Fibroblast of the conjunctiva (primary cell): ENCODE results near the gene HAUS6.
"Not testable (repeated sequence)": the region's sequence is repeated elsewhere in the genome, so short reads cannot be mapped to it uniquely, and the experiment has no call there.

Source experiments
- DNase-seq: peaks from one replicate; pipeline ENCODE4 v3.0.0-alpha.2; 2010; ENCODE audit warnings: low read depth

Gene HAUS6, protein sequence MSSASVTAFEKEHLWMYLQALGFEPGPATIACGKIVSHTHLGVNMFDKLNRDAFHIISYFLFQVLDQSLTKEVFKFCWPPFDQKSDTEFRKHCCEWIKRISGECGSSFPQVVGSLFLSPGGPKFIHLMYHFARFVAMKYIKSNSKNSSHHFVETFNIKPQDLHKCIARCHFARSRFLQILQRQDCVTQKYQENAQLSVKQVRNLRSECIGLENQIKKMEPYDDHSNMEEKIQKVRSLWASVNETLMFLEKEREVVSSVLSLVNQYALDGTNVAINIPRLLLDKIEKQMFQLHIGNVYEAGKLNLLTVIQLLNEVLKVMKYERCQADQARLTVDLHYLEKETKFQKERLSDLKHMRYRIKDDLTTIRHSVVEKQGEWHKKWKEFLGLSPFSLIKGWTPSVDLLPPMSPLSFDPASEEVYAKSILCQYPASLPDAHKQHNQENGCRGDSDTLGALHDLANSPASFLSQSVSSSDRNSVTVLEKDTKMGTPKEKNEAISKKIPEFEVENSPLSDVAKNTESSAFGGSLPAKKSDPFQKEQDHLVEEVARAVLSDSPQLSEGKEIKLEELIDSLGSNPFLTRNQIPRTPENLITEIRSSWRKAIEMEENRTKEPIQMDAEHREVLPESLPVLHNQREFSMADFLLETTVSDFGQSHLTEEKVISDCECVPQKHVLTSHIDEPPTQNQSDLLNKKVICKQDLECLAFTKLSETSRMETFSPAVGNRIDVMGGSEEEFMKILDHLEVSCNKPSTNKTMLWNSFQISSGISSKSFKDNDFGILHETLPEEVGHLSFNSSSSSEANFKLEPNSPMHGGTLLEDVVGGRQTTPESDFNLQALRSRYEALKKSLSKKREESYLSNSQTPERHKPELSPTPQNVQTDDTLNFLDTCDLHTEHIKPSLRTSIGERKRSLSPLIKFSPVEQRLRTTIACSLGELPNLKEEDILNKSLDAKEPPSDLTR

DNA sequence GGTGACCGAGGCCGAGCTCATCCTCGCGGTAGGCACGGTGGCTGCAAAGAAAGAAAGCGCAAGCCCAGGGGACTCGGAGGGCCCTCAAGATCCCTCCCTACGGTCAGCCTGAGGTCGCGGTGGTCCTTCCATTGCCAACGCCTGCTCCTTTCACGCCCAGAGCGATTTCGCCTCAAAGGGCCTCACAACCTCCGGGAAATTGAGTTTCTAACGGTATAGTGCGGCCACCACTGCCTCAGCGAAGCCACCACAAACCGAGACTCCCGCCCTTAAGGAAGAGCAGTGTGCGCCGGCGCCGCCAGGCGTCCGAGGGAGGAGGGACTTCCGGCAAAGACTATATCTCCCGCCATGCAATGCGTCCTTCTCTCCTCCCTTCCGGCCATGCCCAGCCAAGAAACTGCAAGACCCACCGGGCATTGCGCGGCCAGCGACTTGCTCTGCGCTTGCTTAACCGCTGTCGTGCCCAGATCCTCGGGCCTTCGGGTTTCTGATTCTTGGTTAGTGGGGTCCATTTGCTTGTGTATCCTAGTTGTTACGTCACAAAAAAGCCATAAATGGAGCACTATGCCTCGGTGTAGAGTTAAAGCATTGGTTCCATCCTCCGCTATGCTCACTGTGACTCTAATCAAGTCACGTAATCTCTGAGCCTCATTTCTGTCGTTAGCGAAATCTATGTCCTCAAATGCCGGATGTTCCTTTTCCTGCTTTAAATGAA, at the start of gene HAUS6:
TSS of gene HAUS6 (minus strand) at position 274 of the 715 bp plus-strand sequence. CDS start at position 21, 253 bp downstream.
- DNase-seq = peak; percentile 97

DNA sequence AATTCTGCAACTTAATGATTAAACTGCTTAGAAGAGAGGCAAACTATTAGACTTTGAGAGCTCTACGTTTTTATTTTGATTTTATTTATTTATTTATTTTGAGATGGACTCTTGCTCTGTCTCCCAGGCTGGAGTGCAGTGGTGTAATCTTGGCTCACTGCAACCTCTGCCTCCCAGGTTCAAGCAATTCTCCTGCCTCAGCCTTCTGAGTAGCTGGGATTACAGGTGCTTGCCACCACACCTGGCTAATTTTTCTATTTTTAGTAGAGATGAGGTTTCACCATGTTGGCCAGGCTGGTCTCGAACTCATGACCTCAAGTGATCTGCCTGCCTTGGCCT, 49.4 kb upstream of the HAUS6 start:
- DNase-seq = not testable (repeated sequence)

DNA sequence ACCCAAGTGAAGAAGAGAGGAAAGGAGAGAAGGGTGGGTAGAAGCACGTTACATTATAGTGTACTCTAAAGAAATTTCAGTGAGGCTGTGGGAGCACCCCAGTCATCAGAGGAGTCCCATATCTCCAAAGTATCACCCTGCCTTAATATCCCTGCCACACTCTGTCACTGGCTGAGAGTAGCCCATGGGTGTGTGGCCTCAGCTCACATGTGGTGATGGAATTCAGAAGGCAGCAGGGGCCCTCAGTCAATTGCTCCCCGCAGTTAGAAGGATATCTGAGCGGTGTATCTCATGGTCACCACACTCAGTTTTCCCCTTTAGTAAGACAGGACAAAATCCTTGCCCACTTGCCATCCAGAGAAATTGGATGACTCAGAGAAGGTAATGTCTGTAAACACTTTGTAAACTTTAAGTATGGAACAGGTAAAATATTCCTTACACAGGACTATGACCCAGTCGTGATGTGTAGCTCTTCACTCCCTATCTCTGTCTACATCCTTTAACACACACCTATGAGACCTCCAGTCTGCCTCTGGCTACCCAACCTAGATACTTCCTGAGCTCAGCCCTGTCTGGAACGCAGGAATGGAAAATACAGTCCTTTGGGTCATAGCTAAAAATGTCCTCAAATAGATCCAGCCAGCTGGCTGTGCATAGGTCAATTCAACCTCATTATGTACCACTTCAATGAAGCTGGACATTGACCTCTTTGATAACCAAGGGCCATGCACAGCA, 48.9 kb upstream of the HAUS6 start:
- DNase-seq = no peak

DNA sequence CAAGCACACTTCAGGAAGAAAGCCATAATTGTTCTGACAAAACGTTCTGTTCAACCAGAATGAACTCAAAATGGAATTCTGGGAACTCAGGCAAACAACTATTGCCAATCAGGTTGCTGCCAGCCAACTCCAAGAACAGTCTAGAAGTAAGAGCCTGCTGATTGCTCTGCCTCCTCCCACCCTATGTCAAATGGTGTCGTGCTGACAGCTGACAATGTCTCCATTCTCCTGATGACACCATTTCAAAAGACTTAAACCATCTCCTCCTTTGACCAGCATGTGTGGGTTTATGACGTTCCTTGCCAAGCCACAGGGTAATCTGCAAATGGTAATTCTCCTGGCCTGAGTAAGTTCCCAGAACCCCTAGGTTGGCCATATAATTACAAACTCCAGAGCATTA, 46.5 kb upstream of the HAUS6 start:
- no peak for DNase-seq

DNA sequence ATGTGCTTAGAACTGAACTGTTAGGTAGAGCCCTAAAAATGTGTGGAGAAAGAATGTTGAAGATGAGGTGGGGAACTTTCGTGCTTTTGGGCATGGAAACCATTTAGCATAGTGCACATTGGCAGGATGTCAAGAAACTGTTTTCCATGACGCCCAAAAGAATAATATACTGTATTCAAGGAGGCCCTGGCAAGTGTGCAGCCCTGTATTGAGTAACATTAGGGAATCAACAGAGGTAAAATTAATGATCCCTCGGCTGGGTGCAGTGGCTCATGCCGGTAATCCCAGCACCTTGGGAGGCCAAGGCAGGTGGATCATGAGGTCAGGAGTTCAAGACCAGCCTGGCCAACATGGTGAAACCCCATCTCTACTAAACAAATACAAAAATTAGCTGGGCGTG, 45.5 kb upstream of the HAUS6 start:
- DNase-seq = no peak

DNA sequence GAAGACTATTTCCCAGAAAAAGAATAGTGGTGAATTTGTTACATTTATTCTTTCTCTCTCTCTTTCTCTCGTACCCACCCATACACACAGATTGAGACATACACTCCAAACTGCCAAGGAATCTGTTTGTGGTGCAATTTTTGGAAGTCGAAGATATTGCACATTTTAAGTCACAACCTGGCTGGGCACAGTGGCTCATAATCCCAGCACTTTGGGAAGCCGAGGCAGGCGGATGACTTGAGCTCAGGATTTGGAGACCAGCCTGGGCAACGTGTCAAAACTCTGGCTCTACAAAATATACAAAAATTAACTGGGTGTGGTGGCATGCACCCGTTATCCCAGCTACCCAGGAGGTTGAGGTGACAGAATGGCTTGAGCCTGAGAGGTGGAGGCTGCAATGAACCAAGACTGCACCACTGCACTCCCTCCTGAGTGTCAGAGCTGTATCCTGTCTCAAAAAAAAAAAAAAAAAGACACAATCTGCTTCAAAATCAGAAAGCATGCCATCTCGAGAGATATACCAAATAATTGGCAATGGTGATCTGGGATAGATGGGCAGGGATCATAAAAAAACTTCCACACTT, 43.8 kb upstream of the HAUS6 start:
- no peak for DNase-seq

DNA sequence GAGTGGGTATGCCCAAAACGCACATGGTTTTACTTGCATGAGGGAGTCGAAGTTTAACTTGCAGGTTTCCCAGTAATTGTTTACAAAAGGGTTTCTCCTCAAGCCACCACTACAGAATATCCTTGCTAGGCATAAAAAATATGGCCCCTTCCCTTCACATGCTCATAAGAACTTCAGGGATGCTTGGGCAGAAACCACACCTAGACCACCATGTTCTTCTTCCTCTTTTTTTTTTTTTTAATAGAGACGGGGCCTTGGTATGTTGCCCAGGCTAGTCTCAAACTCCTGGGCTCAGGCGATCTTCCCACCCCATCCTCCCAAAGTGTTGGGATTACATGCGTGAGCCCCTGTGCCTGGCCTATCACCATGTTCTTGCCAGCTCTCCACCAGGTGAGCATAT, 43.2 kb upstream of the HAUS6 start:
- no peak for DNase-seq

DNA sequence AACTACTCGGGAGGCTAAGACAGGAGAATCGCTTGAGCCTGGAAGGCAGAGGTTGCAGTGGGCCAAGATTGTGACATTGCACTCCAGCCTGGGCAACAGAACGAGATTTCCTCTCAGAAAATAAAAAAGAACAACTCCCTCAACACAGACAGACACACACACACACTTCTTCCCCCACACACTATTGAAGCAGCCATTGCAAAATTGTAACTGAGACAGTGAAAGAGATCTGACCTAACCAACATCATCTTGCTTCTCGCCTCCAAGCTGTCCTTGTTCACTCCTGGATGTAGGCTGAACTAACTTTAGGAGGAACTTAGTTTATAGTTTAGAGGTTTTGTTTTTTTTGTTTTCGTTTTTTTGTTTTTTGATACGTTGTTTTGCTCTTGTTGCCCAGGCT, 37.6 kb upstream of the HAUS6 start:
- DNase-seq = no peak

DNA sequence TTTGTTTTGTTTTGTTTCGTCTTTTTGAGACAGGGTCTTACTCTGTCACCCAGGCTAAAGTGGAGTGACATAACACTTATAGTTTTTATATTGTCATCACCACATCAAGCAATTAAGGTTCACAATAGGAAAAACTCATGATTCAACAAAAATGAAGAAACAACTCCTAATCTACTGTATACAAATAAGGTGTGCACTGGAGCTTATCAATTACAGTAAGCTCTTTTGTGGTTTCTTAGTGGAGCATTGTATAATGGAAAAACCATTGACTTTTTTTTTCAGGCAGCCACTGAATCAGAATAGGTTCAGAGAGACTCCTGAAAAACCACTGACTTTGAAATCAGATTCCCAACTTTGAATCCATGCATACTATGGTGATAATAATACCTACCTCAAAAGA, 35.4 kb upstream of the HAUS6 start:
- DNase-seq = no peak

DNA sequence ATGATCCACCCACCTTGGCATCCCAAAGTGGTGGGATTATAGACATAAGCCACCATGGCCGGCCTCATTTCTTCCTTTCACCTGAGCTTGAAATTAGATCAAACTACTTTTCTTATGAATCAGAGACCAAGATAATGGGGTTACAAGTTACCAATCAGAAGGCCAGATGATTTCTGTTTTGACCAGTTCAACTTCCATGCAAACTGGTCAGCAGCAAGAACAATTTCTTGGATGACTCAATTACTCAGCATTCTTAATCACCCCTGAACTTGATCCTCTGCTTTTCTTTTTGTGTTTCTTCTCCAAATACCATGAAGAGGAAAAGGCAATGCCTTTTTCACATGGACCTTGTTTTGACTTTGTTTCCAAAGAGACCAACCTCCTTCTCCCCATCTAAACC, 34.6 kb upstream of the HAUS6 start:
- DNase-seq = no peak

DNA sequence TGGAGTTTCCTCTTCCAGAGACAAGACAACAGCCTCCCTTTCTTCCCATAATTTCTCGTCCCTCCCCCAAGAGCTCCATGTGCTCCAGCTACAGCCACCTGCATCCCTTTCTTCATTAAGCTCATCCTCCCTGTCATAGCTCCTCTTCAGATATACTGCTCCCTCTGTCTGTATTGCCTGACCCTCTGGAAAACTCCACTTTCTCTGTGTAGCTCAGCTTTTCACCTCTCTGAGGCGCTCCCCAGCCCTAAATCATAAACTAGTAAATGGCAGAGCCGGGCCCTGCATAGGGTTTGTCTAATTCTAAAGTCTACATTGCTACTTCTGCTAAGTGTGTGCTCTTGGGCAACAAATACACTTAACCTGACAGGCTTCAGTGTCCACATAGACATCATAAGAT, 33.4 kb upstream of the HAUS6 start:
- DNase-seq = no peak

DNA sequence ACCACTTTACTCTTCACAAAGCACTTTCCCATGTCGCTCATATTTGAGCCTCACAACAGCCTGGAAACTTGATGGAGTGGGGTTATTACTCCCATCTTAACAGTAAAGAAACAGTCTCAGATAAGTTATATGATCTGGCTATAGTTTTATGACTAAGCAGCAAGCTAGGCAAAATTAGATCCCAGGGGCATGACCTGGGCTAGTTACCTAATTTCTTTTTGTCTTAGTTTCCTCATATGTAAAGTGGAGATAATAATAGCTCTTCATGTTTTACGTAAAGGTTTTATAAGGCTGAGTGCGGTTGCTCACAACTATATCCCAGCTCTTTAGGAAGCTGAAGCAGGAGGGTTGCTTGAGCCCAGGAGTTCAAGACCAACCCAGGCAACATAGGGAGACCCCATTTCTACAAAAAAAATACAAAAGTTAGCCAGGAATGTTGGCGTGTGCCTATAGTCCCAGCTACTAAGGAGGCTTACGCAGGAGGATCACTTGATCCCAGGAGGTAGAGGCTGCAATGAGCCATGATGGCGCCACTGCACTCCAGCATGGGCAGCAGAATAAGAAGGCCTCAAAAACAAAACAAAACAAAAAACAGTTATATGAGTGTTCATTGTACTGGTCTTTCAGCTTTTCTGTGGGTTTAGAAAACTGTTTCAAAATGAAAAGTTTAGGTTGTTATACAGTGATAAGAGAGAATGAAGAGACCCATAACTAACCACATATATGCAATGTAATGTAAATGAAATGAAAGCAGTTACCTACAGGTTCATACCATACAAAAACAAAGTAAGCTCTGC, 31.0 kb upstream of the HAUS6 start:
- no peak for DNase-seq

DNA sequence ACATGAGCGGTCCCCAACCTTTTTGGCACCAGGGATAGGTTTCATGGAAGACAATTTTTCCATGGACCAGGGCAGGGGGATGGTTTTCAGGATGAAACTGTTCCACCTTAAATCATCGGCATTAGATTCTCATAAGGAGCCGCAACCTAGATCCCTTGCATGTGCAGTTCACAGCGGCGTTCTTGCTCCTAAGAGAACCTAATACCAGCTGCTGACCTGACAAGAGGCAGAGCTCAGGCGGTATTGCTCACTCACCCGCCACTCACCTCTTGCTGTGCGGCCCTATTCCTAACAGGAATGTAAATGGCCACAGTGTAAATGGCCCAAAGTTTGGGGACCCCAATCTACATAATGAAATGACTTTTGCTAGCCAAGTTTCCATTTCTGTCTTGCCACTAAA, 27.7 kb upstream of the HAUS6 start:
- no peak for DNase-seq

DNA sequence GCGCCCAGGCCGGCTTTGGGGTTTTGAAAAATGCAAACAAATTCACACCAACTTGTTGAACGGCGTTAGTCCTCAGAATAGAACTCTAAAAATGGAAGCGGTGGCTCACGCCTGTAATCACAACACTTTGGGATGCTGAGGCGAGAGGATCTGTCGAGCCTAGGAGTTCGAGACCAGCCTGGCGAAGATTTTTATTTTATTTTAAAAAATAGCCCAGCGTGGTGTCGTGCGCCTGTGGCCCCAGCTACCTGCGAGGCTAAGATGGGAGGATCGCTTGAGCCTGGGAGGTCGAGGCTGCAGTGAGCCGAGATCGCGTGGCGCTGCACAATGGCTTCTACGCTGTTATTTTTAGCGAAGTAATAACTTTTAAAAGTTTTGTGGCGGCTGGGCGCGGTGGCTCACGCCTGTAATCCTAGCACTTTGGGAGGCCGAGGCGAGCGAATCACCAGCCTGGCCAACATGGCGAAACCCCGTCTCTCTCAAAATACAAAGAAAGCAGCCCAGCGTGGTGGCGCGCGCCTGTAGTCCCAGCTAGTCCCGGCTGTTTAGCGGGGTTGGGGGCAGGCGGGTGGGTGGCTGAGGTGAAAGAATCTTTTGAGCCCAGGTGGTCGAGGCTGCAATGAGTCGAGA, 25.3 kb upstream of the HAUS6 start:
- DNase-seq = no peak

DNA sequence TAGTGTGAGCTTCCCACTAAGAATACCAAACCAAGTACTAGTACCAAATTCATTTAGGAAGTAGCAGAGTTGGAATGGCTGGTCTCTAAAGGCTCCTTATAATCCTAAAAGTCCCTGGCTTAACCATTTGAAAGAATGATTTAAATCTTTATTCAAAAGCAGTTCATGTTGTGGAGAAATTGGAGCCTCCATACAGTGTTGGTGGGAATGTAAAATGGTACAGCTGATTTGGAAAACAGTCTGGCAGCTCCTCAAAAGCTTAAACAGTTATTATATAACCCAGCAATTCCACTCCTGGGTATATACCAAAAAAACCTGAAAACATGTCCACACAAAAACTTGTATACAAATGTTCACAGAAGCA, 21.7 kb upstream of the HAUS6 start:
- DNase-seq = no peak

DNA sequence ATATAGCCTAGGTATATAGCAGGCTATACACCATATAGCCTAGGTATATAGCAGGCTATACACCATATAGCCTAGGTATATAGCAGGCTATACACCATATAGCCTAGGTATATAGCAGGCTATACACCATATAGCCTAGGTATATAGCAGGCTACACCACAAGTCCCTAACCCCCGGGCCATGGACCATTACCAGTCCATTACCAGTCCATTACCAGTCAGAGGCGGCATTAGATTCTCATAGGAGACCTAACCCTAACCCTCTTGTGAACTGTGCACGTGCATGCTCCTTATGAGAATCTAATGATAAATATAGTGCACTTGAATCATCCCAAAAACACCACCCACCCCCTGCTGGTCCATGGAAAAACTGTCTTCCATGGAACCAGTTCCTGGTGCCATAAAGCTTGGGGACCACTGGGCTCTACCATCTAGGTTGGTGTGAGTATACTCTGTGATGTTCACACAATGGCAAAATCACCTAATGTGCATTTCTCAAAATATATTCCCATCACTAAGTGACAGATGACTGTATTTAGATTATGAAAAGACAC, 19.9 kb upstream of the HAUS6 start:
- DNase-seq = no peak

DNA sequence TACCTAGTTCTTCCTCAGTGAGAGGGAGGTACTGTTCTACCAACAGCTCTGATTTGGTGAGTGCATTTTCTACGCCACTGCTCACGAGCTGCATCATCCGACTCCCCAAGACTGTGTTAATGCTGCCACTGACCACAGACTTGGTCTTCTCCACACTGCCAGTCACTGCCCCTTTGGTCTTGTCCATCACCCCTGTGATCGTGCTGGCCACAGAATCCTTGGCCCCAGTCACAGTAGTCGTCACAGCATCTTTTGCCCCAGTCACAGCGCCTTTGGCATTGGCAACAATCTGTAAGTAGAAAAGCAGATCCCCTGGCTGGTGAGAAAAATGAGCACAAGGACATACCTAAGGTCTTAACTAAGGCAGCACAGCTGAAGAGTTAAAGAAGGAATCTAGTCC, 18.2 kb upstream of the HAUS6 start:
- no peak for DNase-seq

DNA sequence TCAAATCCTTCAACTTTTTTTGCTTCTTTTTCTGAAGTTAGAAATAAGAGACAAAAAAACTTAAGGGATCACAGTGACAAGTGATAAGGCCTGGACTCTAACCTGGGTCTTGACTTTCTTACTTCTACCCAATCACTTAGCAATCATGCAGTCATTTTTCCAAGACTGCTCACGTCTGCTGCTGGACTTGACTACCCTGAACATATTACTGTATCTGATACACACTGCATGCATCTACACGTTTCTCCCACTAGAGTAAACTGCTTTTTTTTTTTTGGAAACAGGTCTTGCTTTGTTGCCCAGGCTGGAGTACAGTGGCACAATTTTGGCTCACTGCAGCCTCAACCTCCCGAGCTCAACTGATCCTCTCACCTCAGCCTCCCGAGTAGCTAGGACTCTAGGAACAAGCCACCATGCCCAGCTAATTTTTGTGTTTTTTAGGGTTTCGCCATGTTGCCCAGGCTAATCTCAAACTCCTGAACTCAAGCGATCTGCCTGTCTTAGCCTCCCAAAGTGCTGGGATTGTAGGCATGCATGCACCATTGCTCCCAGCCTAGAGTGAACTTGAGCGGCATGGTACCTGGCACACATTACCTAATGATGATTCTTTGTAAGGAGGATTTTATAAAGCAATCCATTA, 17.2 kb upstream of the HAUS6 start:
- no peak for DNase-seq

DNA sequence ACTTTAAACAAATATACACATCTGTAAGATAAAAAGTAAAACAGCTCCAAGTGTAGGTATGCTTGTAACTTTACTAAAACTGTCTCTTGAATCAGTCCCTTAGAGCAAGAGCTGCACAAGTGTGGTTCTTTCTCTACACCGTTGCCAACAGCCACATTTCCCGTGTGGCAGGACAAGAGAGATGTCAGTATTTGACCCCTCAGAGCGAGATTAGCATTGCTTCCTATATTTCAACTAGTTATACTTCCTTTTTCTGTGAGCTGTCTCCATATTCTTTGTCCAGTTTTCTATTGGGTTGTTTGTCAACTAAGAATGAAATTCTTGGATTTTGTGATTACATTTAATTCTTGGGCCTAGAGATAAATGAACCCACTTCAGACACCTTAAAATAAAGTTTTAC, 16.5 kb upstream of the HAUS6 start:
- DNase-seq = no peak
